Stimulated activated CD4-positive, alpha-beta T cell treated with anti-CD3 and anti-CD28 coated beads, Interleukin-12 subunit alpha, Interleukin-12 subunit beta, amount 100 ng/mL, for 4 hours (primary cell): ENCODE results near the gene ASIC2.

Experiments
- DNase-seq: peaks from one replicate; pipeline ENCODE4 v3.0.0-alpha.2; 2020

Gene ASIC2

GRCh38 chr17:33202796-33203495, 90.1 kb downstream of the ASIC2 start:
- DNase-seq, result no peak

- DNase-seq, result no peak
Measured at GRCh38 chr17:33202021-33202420, 91.1 kb downstream of the ASIC2 start.

GRCh38 chr17:33201283-33201682, 91.8 kb downstream of the ASIC2 start:
- no peak for DNase-seq

- no peak for DNase-seq
Measured at GRCh38 chr17:33200587-33200986, 92.5 kb downstream of the ASIC2 start.

GRCh38 chr17:33199571-33200510, 93.3 kb downstream of the ASIC2 start:
- DNase-seq, result no peak

GRCh38 chr17:33198954-33199353, 94.1 kb downstream of the ASIC2 start:
- no peak for DNase-seq

GRCh38 chr17:33197342-33197741, 95.8 kb downstream of the ASIC2 start:
- DNase-seq, result no peak

GRCh38 chr17:33196883-33197282, 96.2 kb downstream of the ASIC2 start:
- DNase-seq, result no peak

- no peak for DNase-seq
Measured at GRCh38 chr17:33192951-33193911, 99.9 kb downstream of the ASIC2 start.

GRCh38 chr17:33183487-33184026, 109.5 kb downstream of the ASIC2 start:
- DNase-seq, result no peak

GRCh38 chr17:33179151-33179550, 113.9 kb downstream of the ASIC2 start:
- no peak for DNase-seq

- no peak for DNase-seq
Measured at GRCh38 chr17:33178681-33179080, 114.4 kb downstream of the ASIC2 start.

- no peak for DNase-seq
Measured at GRCh38 chr17:33175562-33175961, 117.5 kb downstream of the ASIC2 start.

- DNase-seq, result no peak
Measured at GRCh38 chr17:33171931-33172330, 121.2 kb downstream of the ASIC2 start.

GRCh38 chr17:33169580-33170285, 123.4 kb downstream of the ASIC2 start:
- DNase-seq, result no peak

- no peak for DNase-seq
Measured at GRCh38 chr17:33167736-33168135, 125.4 kb downstream of the ASIC2 start.

GRCh38 chr17:33166472-33166871, 126.6 kb downstream of the ASIC2 start:
- no peak for DNase-seq

GRCh38 chr17:33164169-33164881, 128.8 kb downstream of the ASIC2 start:
- no peak for DNase-seq

- no peak for DNase-seq
Measured at GRCh38 chr17:33163533-33164168, 129.4 kb downstream of the ASIC2 start.

- no peak for DNase-seq
Measured at GRCh38 chr17:33154869-33155455, 138.1 kb downstream of the ASIC2 start.
